ENCODE data around the gene ANKRD18B.
"Not testable (repeated sequence)": the region's sequence is repeated elsewhere in the genome, so short reads cannot be mapped to it uniquely, and the experiment has no call there.

DNA sequence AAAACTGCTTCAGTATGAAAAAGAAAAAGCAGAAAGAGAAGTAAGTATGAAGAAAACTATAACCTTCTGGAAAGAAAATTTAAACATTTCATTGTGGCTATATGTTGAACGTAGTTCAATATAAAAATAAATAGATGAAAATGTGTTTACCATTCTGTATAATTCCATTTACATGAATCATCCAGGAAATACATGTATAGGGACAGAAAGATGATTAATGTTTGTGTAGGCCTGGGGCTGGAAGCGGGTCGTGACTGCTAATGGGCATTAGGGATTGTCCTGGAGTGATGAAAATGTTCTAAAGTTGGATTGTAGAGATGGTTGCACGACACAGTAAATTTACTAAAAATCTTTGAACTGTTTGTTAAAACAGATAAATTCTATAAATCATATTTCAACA lies 24.8 kb downstream of the ANKRD18B start:
- not testable (repeated sequence) for TF ChIP-seq CTCF (conservative IDR thresholded peaks at IDR 0.05); EZH2 (IDR thresholded peaks at IDR 0.05; ENCODE audit: low read depth)
